ENCODE results near the gene RNF138. TPM values are rescaled to one million over a fixed set of nuclear protein-coding genes. Genes with fewer than 3 reads are reported as not detected.

Gene RNF138
- total and polyA plus RNA-seq, 2 of the 13 experiments (the other 11 are each of a cell fraction or from before 2014, with no cell fraction given), result 14.6 to 33.6 TPM

DNA sequence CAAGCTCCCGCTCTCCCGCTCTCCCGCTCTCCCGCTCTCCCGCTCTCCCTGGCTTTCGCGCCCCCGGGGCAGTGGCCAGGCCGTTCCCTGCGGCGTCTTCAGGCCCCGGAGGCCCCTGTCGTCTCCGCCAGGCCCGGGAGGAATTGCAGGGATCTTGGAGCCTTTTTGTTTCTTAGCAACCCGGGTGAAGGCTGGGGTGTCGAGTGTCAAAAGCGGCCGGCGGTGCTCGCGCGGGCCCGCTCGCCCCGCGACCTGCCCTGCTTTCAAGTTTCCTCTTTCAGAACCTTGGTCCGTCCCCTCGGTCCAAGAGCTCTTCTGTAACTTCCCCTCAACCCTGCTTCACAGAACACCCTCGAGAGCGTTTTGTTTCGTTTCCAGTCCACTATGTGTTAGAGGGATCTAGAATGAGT is 1.4 kb downstream of the RNF138 start (continued):
- TF ChIP-seq, protein P1, sequence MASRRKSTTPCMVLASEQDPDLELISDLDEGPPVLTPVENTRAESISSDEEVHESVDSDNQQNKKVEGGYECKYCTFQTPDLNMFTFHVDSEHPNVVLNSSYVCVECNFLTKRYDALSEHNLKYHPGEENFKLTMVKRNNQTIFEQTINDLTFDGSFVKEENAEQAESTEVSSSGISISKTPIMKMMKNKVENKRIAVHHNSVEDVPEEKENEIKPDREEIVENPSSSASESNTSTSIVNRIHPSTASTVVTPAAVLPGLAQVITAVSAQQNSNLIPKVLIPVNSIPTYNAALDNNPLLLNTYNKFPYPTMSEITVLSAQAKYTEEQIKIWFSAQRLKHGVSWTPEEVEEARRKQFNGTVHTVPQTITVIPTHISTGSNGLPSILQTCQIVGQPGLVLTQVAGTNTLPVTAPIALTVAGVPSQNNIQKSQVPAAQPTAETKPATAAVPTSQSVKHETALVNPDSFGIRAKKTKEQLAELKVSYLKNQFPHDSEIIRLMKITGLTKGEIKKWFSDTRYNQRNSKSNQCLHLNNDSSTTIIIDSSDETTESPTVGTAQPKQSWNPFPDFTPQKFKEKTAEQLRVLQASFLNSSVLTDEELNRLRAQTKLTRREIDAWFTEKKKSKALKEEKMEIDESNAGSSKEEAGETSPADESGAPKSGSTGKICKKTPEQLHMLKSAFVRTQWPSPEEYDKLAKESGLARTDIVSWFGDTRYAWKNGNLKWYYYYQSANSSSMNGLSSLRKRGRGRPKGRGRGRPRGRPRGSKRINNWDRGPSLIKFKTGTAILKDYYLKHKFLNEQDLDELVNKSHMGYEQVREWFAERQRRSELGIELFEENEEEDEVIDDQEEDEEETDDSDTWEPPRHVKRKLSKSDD (CRISPR knock-in tag; IDR thresholded peaks at IDR 0.05; ENCODE audit: low read depth), result 0 out of 2 replicates have a peak, but pooled peaks have one; percentile 12
- TF ChIP-seq SALL2 (CRISPR knock-in tag; IDR thresholded peaks at IDR 0.05) (no peak), ZNF75D (CRISPR knock-in tag; IDR thresholded peaks at IDR 0.05; ENCODE audit: borderline replicate concordance) (0 out of 2 replicates have a peak, but pooled peaks have one; percentile 20), ZNF891 (CRISPR knock-in tag; IDR thresholded peaks at IDR 0.05) (0 out of 2 replicates have a peak, but pooled peaks have one; percentile 17), MAFG (CRISPR knock-in tag; IDR thresholded peaks at IDR 0.05) (no peak), ARNT (IDR thresholded peaks at IDR 0.05) (no peak), ZSCAN12 (CRISPR knock-in tag; IDR thresholded peaks at IDR 0.05) (0 out of 2 replicates have a peak, but pooled peaks have one; percentile 4), ZBTB8A (CRISPR knock-in tag; IDR thresholded peaks at IDR 0.05; ENCODE audit: borderline replicate concordance, low read depth) (no peak)
- TF ChIP-seq, protein P2, sequence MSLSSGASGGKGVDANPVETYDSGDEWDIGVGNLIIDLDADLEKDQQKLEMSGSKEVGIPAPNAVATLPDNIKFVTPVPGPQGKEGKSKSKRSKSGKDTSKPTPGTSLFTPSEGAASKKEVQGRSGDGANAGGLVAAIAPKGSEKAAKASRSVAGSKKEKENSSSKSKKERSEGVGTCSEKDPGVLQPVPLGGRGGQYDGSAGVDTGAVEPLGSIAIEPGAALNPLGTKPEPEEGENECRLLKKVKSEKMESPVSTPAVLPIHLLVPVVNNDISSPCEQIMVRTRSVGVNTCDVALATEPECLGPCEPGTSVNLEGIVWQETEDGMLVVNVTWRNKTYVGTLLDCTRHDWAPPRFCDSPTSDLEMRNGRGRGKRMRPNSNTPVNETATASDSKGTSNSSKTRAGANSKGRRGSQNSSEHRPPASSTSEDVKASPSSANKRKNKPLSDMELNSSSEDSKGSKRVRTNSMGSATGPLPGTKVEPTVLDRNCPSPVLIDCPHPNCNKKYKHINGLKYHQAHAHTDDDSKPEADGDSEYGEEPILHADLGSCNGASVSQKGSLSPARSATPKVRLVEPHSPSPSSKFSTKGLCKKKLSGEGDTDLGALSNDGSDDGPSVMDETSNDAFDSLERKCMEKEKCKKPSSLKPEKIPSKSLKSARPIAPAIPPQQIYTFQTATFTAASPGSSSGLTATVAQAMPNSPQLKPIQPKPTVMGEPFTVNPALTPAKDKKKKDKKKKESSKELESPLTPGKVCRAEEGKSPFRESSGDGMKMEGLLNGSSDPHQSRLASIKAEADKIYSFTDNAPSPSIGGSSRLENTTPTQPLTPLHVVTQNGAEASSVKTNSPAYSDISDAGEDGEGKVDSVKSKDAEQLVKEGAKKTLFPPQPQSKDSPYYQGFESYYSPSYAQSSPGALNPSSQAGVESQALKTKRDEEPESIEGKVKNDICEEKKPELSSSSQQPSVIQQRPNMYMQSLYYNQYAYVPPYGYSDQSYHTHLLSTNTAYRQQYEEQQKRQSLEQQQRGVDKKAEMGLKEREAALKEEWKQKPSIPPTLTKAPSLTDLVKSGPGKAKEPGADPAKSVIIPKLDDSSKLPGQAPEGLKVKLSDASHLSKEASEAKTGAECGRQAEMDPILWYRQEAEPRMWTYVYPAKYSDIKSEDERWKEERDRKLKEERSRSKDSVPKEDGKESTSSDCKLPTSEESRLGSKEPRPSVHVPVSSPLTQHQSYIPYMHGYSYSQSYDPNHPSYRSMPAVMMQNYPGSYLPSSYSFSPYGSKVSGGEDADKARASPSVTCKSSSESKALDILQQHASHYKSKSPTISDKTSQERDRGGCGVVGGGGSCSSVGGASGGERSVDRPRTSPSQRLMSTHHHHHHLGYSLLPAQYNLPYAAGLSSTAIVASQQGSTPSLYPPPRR (CRISPR knock-in tag; IDR thresholded peaks at IDR 0.05; ENCODE audit: borderline replicate concordance), result no peak
- TF ChIP-seq, protein P3, sequence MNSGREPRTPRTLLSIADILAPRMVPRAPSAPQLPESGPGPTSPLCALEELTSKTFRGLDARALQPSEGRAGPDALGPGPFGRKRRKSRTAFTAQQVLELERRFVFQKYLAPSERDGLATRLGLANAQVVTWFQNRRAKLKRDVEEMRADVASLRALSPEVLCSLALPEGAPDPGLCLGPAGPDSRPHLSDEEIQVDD (CRISPR knock-in tag; IDR thresholded peaks at IDR 0.05; ENCODE audit: borderline replicate concordance), result 0 out of 2 replicates have a peak, but pooled peaks have one; percentile 8
- TF ChIP-seq, protein P4, sequence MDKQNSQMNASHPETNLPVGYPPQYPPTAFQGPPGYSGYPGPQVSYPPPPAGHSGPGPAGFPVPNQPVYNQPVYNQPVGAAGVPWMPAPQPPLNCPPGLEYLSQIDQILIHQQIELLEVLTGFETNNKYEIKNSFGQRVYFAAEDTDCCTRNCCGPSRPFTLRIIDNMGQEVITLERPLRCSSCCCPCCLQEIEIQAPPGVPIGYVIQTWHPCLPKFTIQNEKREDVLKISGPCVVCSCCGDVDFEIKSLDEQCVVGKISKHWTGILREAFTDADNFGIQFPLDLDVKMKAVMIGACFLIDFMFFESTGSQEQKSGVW (CRISPR knock-in tag; IDR thresholded peaks at IDR 0.05; ENCODE audit: borderline replicate concordance), result no peak
- TF ChIP-seq, protein P5, sequence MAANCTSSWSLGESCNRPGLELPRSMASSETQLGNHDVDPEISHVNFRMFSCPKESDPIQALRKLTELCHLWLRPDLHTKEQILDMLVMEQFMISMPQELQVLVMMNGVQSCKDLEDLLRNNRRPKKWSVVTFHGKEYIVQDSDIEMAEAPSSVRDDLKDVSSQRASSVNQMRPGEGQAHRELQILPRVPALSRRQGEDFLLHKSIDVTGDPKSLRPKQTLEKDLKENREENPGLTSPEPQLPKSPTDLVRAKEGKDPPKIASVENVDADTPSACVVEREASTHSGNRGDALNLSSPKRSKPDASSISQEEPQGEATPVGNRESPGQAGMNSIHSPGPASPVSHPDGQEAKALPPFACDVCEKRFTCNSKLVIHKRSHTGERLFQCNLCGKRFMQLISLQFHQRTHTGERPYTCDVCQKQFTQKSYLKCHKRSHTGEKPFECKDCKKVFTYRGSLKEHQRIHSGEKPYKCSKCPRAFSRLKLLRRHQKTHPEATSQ (CRISPR knock-in tag; IDR thresholded peaks at IDR 0.05; ENCODE audit: borderline replicate concordance), result peak; percentile 9; the same call in 1 of the 2 replicates
